ENCODE measurements around the gene PCSK4. TPM values are rescaled to one million over a fixed set of nuclear protein-coding genes. Genes with fewer than 3 reads are reported as not detected.

The PCSK4 gene
- total RNA-seq, 1 donor from 2014 or later, result 1.5 TPM

GRCh38 chr19:1475751-1476437, 14.3 kb downstream of the PCSK4 start:
- H3K9me3 ChIP-seq, result no peaks in the 10 kb centered on the region
- no peak overlapping the region for H3K27ac ChIP-seq
- no peak for TF ChIP-seq CTCF (IDR thresholded peaks at IDR 0.05)
- peaks cover 8 to 24% of the 10 kb centered on the region in 2 donors for H3K4me1 ChIP-seq
- DNase-seq (ENCODE audit: low spot score in 2 of 2), result no peak
- no peak overlapping the region for H3K4me3 ChIP-seq
- peaks cover 25% of the 10 kb centered on the region for H3K27me3 ChIP-seq
- intact Hi-C loops (cut with DNase I), result no loop called here
- peaks cover 6 to 24% of the 10 kb centered on the region in 2 donors for H3K36me3 ChIP-seq

GRCh38 chr19:1474765-1475351, 15.3 kb downstream of the PCSK4 start:
- no peak for DNase-seq (ENCODE audit: low spot score in 2 of 2)
- H3K36me3 ChIP-seq, result peaks cover 6 to 24% of the 10 kb centered on the region in 2 donors
- H3K27ac ChIP-seq, result no peak overlapping the region
- H3K9me3 ChIP-seq, result no peaks in the 10 kb centered on the region
- TF ChIP-seq CTCF (IDR thresholded peaks at IDR 0.05), result no peak
- peaks cover 18 to 34% of the 10 kb centered on the region in 2 donors for H3K4me1 ChIP-seq
- no peak overlapping the region for H3K4me3 ChIP-seq
- intact Hi-C loops (cut with DNase I), result no loop called here
- peaks cover 35% of the 10 kb centered on the region for H3K27me3 ChIP-seq

GRCh38 chr19:1474011-1474764, 16.0 kb downstream of the PCSK4 start:
- intact Hi-C loops (cut with DNase I), result no loop called here
- H3K4me1 ChIP-seq, result peaks cover 21 to 32% of the 10 kb centered on the region in 2 donors
- no peak overlapping the region for H3K27ac ChIP-seq
- H3K4me3 ChIP-seq, result no peak overlapping the region
- no peak for TF ChIP-seq CTCF (IDR thresholded peaks at IDR 0.05)
- DNase-seq (ENCODE audit: low spot score in 2 of 2), result no peak
- peaks cover 38% of the 10 kb centered on the region for H3K27me3 ChIP-seq
- peaks cover 6 to 24% of the 10 kb centered on the region in 2 donors for H3K36me3 ChIP-seq
- no peaks in the 10 kb centered on the region for H3K9me3 ChIP-seq

GRCh38 chr19:1473085-1473851, 16.9 kb downstream of the PCSK4 start:
- H3K27ac ChIP-seq, result no peak overlapping the region
- H3K4me1 ChIP-seq, result peaks cover 27 to 35% of the 10 kb centered on the region in 2 donors
- peaks cover 6 to 24% of the 10 kb centered on the region in 2 donors for H3K36me3 ChIP-seq
- intact Hi-C loops (cut with DNase I), result no loop called here
- no peak for DNase-seq (ENCODE audit: low spot score in 2 of 2)
- no peak for TF ChIP-seq CTCF (IDR thresholded peaks at IDR 0.05)
- H3K27me3 ChIP-seq, result peaks cover 41% of the 10 kb centered on the region
- no peaks in the 10 kb centered on the region for H3K9me3 ChIP-seq
- no peak overlapping the region for H3K4me3 ChIP-seq

All from ascending aorta (tissue), 2 donors.